Tibial nerve (tissue), 4 donors: Measurements from ENCODE around the gene GALNT18. TPM values are rescaled to one million over a fixed set of nuclear protein-coding genes. Genes with fewer than 3 reads are reported as not detected.

ENCODE experiments used
- DNase-seq, 2 donors: peaks; one replicate each; pipeline ENCODE4 v3.0.0-alpha.2; 2019; ENCODE audit warnings: low spot score in 2 of 2
- H3K27ac ChIP-seq, 4 donors: fragments of 200-600 bp; sonication (generic) in 3 of 4; one replicate each; pipeline ENCODE4 v1.5.1; 2017 to 2019; ENCODE audit warnings: mild to moderate bottlenecking in 1 of 4
- H3K27me3 ChIP-seq, 2 donors: fragments of 200-600 bp; sonication (generic) in 1 of 2; one replicate each; pipeline versions ENCODE4 v1.5.1 to v1.6.0; 2017 to 2019
- H3K36me3 ChIP-seq, 3 donors: fragments of 200-600 bp; sonication (generic); one replicate each; pipeline ENCODE4 v1.5.1; 2018 to 2019
- H3K4me1 ChIP-seq, 4 donors: fragments of 200-600 bp; sonication (generic) in 3 of 4; one replicate each; pipeline ENCODE4 v1.5.1; 2017 to 2019
- H3K4me3 ChIP-seq, 4 donors: fragments of 200-600 bp; sonication (generic) in 3 of 4; one replicate each; pipeline ENCODE4 v1.5.1; 2017 to 2019; ENCODE audit warnings: mild to moderate bottlenecking in 1 of 4, moderate library complexity in 1 of 4
- H3K9me3 ChIP-seq, 4 donors: fragments of 200-600 bp; sonication (generic) in 3 of 4; one replicate each; pipeline ENCODE4 v1.5.1; 2017 to 2019
- CTCF ChIP-seq, 5 experiments: fragments of 200-600 bp in 3 of 5; fragments of 450-650 bp in 2 of 5; sonication (generic) in 3 of 5; IDR thresholded peaks; one replicate each; pipeline ENCODE4 v1.5.1; 2016 to 2019; ENCODE audit warnings: antibody characterized with exemption in 5 of 5, mild to moderate bottlenecking in 3 of 5, moderate library complexity in 2 of 5
- EP300 ChIP-seq, 2 donors: sonication (generic); formaldehyde crosslinking; IDR thresholded peaks; one replicate each; pipeline ENCODE4 v1.6.1; 2017; ENCODE audit warnings: antibody characterized with exemption in 2 of 2, mild to moderate bottlenecking in 1 of 2
- POLR2A ChIP-seq, 2 donors: fragments of 450-650 bp; IDR thresholded peaks; one replicate each; pipeline ENCODE4 v1.6.1; 2017; ENCODE audit warnings: antibody characterized with exemption in 2 of 2, mild to moderate bottlenecking in 2 of 2, moderate library complexity in 2 of 2
- WGBS, 2 donors: methylation state at CpG; one replicate each; pipeline ENCODE4 v1.1.5; 2018; 5-methylcytosine and 5-hydroxymethylcytosine counted together
- total RNA-seq, 4 donors: library from RNA; depleted of rRNA; stranded (reverse); fragments of >200 nt; gene quantifications; one replicate each; pipeline ENCODE4 v1.1.0, GENCODE V29; 2016

Gene GALNT18
- total RNA-seq, 4 donors from 2014 or later, result 11.3 to 32.4 (median 23.9) TPM

GRCh38 chr11:11660363-11660740, 38.5 kb upstream of the GALNT18 start:
- H3K27ac ChIP-seq, result no peak overlapping the region
- no peaks in the 10 kb centered on the region for H3K4me1 ChIP-seq
- H3K4me3 ChIP-seq, result no peak overlapping the region
- TF ChIP-seq CTCF (IDR thresholded peaks at IDR 0.05) (no peak), EP300 (IDR thresholded peaks at IDR 0.05) (no peak), POLR2A (IDR thresholded peaks at IDR 0.05) (no peak)
- DNase-seq, result no peak
- H3K36me3 ChIP-seq, result no peaks in the 10 kb centered on the region
- H3K9me3 ChIP-seq, result no peaks in the 10 kb centered on the region
- H3K27me3 ChIP-seq, result no peaks in the 10 kb centered on the region
- WGBS, 2 donors, result 85 to 93% methylated on average over 2 to 3 of the region's 3 CpGs

GRCh38 chr11:11659567-11660362, 38.0 kb upstream of the GALNT18 start:
- Histone ChIP-seq H3K36me3 (no peaks in the 10 kb centered on the region), H3K9me3 (no peaks in the 10 kb centered on the region), H3K27ac (no peak overlapping the region), H3K4me1 (no peaks in the 10 kb centered on the region), H3K27me3 (no peaks in the 10 kb centered on the region), H3K4me3 (no peak overlapping the region)
- 81 to 87% methylated on average over 3 of the region's 3 CpGs for WGBS, 2 donors
- no peak for DNase-seq
- TF ChIP-seq CTCF (IDR thresholded peaks at IDR 0.05) (no peak), POLR2A (IDR thresholded peaks at IDR 0.05) (no peak), EP300 (IDR thresholded peaks at IDR 0.05) (no peak)

- no peak overlapping the region for H3K4me3 ChIP-seq
- 69 to 72% methylated on average over 4 to 6 of the region's 6 CpGs for WGBS, 2 donors
- TF ChIP-seq EP300 (IDR thresholded peaks at IDR 0.05) (no peak), CTCF (IDR thresholded peaks at IDR 0.05) (no peak)
- no peaks in the 10 kb centered on the region for H3K36me3 ChIP-seq
- DNase-seq, result no peak
- no peaks in the 10 kb centered on the region for H3K27me3 ChIP-seq
- H3K4me1 ChIP-seq, result no peaks in the 10 kb centered on the region
- H3K27ac ChIP-seq, result no peak overlapping the region
- no peaks in the 10 kb centered on the region for H3K9me3 ChIP-seq
Observed at GRCh38 chr11:11657218-11657955, 35.6 kb upstream of the GALNT18 start.

- 30 to 31% methylated on average over 1 of the region's 1 CpG for WGBS, 2 donors
- Histone ChIP-seq H3K27me3 (no peaks in the 10 kb centered on the region), H3K9me3 (peaks cover 0 to 10% (median 0%) of the 10 kb centered on the region in 4 donors), H3K4me3 (no peak overlapping the region), H3K4me1 (peaks cover 0 to 10% (median 0%) of the 10 kb centered on the region in 4 donors), H3K36me3 (no peaks in the 10 kb centered on the region), H3K27ac (peak overlapping the region in 2 of 4 donors; percentile 49 to 67)
- DNase-seq, result no peak
- TF ChIP-seq POLR2A (IDR thresholded peaks at IDR 0.05) (no peak), EP300 (IDR thresholded peaks at IDR 0.05) (peak; percentile 43 to 72), CTCF (IDR thresholded peaks at IDR 0.05) (no peak)
Observed at GRCh38 chr11:11641581-11641980, 19.8 kb upstream of the GALNT18 start.

- WGBS, 2 donors, result 50 to 57% methylated on average over 5 of the region's 5 CpGs
- Histone ChIP-seq H3K36me3 (no peaks in the 10 kb centered on the region), H3K9me3 (peaks cover 0 to 10% (median 0%) of the 10 kb centered on the region in 4 donors), H3K4me1 (peaks cover 0 to 10% (median 0%) of the 10 kb centered on the region in 4 donors), H3K4me3 (no peak overlapping the region), H3K27me3 (no peaks in the 10 kb centered on the region), H3K27ac (peak overlapping the region in 3 of 4 donors; percentile 49 to 67 (median 61))
- TF ChIP-seq EP300 (IDR thresholded peaks at IDR 0.05) (peak in 1 of 2 donors; percentile 16), POLR2A (IDR thresholded peaks at IDR 0.05) (no peak), CTCF (IDR thresholded peaks at IDR 0.05) (no peak)
- DNase-seq, result no peak
Observed at GRCh38 chr11:11640996-11641395, 19.2 kb upstream of the GALNT18 start.
